Skin of body (tissue), 2 donors: ENCODE measurements around the gene PAX5. TPM values are rescaled to one million over a fixed set of nuclear protein-coding genes. Genes with fewer than 3 reads are reported as not detected.

Experiments used
- DNase-seq: peaks from one replicate; lab custom pipeline; 2025; lab: John Stamatoyannopoulos, UW
- total RNA-seq: library from RNA; depleted of rRNA; stranded (reverse); fragments of >200 nt; gene quantifications from one replicate; pipeline ENCODE4 v1.2.3, GENCODE V29; 2014

The PAX5 gene
- total RNA-seq, 1 donor from 2014 or later, result 0.30 TPM

DNA sequence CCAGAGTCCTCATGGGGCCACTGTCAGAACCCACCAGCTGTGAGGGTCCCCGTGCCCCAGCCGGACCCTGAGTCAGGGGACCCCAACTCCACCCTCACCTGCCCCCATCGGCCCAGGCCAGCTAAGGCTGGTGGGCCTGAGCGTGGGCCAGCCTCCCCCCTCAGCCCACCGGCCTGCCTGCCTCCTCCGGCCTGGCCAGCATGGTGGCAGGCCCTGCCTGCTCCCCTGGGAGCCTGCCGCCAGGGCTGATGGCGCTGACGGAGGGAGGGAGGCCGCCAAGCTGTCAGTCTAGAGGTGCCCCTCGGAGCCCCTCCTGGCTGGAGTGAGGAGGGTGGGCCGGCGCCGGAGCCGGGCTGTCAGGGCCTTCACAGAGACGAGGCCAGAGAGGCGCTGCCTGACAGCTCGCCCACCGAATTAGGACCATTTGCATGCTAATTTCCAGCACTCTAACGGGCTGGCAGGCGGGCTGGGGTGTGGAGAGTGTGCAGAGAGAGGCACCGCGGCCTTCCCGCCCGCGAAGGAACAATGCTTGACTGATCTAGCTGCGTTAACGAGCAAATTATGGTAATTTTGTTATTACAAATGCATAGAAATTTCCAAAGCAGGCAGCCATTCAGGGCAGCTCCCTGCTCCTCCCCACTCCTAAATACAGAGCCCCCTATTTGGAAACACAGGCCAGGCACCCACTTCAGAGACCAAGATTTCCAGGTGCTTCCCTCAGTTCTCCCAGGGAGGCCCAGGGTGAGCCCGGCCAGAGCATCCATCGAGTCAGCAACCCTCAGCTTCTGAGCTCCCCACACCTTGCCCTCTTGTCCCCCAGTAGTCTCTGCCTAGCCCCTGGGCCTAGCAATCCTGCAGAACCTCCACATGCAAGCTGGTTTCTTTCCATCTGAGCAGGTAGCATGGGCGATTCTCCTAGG, 169.3 kb downstream of the PAX5 start:
- no peak for DNase-seq

DNA sequence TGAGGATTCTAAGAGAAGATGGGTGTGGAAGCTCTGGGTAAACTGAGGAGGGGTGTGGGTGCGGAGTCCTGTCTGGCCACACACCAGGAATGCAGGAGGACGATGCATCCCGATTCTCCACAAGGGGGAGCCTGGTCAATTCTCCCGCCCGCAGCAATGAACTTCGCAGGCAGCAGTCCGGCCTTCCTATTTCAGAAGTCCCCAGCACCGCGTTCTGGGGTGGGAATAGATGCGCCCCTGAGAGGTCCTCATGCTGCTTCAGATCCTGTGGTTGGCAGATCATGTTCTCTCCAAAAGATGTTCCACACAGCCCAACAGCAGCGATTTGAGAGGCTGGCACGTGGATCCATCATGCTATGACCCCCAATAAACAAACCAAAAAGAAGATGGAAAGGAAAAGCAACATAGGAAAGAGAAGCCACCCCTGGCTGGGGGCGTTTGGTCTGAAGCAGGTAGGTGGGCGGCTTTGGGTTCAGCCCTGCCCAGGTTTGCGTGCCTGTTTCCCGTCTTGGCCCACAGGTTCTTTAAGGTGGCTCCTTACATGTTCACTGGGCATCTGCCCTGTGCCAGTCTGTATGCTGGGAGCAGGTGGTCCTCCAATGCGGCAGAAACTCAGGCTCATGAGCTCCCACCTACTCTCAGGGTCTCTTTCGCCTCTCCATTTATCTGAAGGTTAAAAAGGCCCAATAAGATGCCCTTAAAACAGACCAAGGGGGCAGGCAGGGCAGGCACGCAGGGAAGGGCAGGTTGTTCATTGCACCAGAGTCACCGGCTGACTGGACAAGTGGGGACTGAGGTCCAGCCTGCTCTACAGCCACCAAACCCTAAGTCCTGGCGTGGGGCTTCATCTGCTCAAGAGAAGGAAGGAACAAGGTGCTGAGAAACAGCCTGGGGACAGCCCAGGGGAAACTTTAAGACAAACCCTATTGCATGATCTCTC, 171.6 kb downstream of the PAX5 start:
- DNase-seq, result no peak

DNA sequence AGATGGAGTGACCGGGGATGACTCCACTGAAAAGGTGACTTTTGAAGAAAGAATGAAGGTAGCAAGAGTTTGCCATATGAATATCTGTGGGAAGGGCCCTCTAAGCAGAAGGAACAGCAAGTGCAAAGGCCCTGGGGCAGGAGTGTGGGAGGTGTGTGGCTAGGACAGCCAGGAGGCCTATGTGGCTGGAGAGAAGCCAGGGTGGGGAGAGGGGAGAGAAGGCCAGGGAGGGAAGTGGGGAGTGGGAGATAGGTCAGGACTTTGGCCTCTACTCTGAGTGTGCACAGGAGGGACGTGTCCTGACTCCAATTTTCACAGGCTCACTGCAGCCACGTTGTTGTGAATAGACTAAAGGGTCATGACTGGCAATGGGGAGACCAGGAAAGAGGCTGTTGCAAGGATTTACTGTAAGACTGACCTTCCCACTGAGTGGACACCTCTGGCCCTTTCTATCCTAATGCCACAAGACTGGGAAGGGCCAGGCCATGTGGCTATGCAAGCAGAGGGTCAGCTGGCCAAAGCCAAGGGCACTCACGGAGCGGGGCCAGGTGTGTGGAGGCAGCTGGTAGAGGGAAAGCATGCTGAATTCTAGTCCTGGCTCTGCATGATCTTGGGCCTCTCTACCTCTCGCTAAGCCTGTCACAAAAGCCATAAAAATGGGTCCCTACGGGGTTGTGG, 172.4 kb downstream of the PAX5 start:
- no peak for DNase-seq

DNA sequence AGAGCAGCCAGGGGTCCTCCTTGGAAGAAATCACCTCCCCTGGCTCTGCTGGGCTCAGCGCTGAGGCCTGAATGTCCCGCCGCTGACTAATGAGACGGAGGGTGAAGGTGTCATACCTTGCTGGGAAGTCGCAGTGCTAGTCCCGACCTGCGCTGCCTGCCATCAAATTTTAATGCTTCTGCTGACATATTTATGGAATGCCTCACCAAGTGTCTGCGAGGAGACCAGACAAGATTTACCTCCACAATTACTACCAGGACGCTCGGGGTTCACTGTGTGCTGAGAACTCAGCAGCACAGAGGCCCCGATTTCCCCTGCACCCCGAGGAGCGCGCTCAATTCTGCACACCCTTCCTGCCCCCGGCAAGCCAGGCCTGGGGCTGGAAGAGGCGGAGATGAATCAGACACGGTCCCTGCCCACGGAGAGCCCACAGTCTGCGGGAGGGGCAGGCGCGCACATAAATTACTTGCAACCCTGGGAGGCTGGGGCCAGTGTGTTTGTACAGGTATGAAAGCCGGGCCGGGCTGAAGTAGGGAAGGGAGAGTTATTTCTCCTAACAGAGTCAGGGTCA, 175.2 kb downstream of the PAX5 start:
- no peak for DNase-seq

DNA sequence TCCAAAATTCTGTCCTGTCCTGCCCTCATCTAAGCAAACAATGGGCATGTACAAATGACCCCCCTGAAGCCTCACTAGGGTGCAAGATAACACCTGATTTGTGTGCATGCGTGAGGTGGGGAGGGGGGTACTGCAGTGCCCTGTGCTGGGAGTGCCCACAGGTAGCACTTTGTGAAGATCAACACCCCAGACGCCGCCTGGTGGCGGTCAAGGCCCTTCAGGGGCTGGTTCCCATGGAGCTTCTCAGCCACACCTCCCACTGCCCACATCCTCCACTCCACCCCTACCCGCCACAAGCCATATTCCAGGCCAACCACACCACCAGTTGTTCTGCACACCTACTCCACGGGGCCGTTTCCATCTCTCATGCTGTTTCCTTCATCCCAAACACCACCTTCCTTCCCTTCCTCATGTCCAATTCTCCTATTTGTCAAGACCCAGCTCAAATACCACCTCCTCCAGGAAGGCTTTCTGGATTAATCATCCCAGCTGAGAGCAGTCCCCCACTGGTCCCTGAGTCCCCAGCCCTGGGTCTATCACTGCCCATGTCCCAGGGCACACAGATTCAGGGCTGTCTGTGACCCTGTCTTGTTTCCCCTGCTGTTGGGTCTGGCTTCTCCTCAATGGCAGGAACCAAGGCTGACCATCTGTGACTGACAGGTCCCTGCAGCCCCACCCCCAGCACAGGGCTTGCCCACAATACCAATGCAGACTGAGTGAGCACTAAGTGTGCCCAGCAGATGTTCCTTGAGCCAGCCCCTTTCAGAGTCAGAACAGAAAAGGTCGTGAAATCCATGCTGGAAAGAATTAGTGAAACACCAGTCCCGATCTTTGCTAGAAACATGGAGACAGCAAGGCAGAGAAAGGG, 178.4 kb downstream of the PAX5 start:
- no peak for DNase-seq

DNA sequence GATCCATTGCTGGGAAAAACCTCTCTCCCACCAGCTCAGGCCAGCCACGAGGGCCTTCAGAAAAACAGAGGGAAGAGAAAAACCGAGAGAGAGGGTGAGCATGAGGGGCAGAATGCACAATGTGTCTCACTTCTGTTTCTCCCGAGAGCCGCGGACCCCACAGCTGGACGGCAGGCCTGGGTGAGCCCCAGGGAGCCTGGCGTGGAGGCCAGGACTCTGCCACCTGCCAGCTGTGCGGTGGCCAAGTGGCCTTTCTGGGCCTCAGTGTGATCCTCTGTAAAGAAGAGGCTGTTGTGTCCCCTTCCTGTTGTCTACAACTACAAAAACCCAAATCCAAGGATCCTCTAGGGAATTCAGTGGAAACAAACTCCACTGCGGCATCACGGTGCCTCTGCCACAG, 179.3 kb downstream of the PAX5 start:
- DNase-seq, result no peak

DNA sequence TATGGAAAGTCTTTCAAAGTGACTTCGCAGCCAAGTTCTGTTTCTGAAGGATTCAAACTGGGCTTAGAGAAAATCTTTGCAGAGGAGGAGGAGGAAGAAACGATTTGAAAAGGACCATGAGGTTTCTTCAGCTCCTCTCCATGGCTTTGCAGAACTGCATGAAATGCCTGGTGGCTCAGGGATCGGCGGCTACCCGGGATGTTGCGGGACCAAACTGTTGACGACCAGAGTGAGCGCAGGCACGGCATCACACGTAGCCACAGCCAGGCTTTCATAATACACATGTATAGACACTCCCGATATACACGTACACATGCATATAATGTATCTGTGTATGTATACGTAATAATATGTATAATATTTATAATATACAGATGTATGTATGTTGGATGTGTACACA, 180.0 kb downstream of the PAX5 start:
- no peak for DNase-seq

DNA sequence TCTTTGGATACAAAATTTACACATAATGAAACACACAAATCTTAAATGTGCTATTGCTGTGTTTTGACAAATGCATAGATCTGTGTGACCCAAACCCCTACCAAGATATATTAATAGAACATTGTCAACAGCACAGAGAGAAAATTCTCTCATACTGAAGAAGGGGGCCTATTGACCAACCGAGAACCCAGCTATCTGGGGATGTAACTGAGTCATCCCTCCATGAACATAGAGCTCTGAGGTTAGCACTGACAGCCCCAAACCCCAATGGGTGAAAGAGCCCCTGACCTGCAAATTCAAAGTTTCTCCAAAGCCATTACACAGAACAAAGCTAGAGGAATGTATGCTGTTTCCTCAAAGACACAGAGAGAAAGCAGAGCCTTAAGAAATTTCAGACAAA, 180.8 kb downstream of the PAX5 start:
- no peak for DNase-seq

DNA sequence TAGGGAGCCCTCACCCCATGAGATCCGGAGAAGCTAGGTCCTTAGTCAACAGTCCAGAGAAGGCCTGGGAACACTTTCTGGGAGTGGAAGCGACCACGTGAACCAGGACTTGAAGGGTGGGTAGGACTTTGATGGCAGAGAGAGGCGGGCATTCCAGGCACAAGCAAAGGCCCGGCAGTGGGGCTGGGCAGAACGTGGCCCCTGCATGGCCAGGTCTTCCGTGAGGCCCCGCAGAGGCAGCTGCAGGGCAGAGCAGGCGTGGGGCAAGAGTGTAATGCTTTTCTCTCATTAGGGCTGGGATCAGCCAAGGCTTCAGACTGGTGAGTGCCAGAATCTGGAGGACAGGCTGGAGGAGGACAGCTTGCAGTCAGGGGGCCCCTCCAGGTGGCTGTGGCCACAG, 184.1 kb downstream of the PAX5 start:
- no peak for DNase-seq

DNA sequence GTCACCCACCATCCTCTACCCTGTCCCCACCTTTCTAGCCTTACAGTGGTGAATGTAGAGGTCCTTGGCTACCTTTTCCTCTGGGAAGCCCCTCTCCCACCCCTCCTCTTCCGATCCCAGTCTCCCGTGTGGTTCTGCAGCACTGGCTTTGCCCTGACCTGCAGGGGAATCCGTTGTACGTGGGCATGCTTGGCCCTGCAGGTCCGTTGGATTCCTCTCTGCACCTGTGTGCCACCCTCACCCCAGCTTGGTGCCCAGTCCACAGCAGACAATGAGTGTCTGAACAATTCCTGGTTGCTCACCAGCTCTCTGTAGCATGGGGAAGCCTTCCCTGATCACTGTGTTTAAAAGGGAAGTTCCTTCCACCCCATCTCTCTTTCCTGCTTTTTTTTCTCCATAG, 185.1 kb downstream of the PAX5 start:
- DNase-seq, result no peak

DNA sequence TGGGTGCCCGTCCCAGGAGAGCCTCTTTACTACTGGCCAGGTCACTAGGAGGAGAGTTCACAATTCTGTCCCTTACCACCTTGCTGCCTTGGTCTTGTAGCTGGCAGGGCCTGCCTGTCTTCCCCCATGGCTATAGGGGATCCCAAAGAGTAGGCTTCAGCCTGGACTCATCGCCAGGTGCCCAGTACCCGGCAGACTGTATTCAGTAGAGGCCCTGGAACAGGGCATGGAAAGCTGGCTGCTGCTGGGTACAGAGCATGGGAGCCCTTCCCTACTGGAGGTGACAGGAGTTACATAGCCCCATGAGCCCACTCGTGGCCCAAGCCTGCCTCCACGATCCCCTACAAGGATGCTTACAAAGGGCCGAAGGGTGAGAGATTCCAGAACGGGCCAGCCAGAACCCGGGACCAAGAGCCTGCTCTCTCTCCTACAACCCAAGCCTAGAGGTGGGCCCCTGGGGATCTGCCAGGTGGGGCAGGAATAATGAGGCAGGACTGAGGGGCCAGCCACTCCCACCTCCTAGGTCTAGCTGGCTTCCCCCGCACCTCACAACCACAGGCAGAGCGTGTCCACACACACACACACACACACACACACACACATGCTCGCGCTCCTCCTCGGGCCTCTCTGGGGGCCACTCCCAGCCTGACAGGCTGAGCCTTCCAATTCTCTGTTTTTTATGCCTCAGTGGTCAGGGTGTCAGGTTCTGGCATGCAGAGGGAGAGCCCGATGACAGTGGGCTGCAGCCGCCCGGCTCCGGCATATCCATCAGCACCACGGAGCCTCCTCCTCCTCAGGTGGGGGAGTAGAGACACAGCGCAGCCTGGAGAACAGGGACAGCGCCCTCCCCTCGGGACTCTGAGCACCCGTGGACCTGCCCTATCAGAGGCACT, 186.0 kb downstream of the PAX5 start:
- no peak for DNase-seq

DNA sequence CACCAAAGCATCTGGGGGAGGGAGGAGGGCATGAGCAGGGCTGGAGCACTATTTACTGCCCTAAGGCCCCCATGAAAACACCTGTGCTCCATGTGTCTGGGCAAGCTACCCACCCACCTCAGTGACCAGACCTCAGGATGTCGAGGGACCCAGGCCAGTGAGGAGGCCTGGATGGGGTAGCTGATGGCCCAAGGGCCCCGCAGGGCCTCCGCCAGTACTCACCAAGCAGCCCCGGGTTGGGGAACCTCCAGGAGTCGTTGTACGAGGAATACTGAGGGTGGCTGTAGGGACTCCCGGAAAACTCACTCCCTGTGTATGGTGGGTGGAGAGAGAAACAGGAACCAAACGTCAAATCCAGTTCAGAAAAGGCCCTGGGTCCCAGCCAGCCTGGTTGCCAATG, 187.4 kb downstream of the PAX5 start:
- DNase-seq, result no peak

DNA sequence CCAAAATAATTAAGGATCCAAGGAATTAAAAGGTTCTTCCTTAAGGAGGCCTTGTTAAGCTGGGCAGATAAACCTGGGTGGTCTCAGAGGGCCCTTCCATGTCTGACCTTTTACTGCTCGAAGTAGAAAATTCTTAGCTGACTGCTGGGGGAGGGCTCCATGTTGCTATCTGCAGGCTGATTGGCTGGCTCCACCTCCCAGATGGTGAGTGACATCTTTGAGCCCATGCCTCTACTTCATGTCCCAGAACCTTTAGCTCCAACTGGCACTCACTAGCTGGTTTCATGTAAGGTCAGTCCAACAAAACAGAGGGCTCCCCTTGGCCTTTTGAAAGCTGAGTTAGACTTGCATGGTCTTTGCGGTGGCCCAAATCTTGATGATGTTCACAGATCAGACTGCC, 188.2 kb downstream of the PAX5 start:
- DNase-seq, result no peak

DNA sequence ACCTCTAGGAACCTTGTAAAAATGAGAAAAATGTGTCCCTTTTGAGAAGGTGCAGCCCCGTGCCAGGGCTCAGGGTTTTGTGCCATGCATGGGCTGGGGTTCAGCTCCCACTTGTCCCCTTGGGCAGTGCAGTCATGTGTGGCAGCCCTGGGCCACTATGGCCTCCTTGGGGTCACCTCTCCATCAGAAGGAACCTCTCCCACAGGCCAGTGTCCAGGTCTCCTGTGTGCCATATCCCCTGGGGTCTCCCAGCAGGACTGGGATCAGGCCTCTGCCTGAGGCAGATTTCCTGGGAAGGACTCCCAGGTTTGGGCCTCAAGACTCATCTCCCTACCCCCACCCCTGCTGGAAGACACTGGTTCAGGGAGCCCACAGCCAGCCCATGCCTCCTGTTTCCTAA, 189.1 kb downstream of the PAX5 start:
- DNase-seq, result no peak

DNA sequence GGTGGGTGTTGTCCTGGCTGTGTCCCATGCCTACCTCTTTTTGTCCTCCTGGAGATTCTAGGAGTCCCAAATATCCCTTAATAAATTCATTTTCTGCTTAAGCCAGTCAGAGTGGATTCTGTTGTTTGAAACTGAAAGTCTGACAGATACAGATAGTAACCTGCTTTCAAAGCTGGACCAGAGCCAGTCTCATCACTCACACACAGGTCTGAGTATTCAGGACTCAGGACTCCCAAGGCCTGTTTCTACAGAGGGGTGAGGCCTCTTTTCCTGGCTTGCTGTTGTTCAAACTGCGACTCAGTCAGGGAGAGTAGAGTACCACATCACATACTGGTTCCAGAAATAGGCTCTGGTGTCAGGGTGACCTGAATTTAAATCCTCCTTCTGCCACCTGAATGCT, 190.1 kb downstream of the PAX5 start:
- no peak for DNase-seq

DNA sequence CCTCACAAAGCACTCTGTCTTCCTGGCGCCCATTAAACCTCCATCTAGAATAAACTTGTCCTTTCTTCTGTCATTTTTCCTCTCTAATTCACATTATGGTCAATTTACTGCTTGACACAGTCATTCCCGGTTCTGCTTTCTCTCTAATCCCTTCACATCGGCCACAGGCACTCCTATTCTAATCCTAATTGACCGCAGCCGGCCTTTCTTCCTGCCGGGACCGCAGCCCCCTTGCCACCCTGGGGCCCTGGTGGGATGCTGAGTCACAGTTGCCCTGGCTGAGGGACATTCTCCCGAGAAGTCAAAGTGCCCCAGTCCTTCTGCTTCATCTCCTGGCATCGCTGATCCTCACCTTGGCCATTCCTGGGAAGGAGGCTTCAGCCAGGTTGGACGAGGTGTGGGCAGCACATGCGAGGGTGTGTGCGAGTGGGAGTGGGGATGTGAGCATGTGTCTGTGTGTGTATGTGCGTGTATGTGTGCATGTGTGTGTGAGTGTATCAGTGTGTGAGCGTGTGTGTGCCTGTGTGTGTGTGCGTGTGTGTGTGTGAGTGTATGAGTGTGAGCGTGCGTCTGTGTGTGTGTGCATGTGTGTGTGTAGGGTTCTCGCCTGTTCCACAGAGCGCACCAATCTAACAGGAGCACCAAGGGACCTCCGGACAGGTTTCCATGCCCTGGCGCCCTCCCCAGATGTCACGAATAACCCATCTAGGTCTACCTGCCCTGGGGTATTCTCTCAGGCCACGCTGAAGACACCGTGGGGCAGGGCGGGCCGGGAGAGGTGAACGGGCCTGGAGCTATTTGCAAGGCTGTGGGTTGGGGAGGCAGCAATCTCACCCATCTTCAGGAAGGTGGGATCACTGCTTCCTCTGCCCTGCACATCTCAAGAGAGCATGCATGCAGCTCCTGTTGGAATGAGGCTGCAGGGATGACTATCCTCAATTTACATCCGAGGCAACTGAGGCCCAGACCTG, 191.2 kb downstream of the PAX5 start:
- no peak for DNase-seq

DNA sequence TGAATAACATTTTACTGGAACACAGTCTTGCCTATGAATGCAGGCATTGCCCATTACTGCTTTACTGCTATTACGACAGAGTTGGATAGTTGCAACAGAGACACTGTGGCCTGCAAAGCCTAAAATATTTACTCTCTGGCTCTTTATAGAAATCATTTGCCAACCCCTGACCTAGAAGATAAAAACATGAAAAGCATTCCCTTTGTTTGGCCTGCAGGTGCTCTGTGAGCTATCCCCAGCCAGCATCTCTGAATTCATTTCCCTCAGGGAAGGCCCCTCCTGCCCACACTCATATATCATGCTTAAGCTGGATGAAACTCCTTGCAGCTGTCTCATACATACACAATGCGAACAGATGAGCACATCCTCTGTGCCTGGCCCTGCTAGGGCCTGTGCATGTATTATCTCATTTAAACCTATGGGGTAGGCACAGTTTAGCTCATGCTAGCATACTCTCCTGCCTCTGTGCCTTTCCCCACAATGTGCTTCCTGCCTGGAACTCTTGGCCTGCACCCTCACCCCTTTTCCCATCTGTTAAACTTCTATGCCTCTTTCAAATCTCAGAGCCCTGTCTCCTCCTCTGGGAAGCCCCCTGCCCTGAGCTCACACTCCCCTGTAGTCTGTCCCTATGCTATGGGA, 193.1 kb downstream of the PAX5 start:
- DNase-seq, result no peak
